ENCODE measurements around the gene CCDC187.
"Not testable (repeated sequence)": the region's sequence is repeated elsewhere in the genome, so short reads cannot be mapped to it uniquely, and the experiment has no call there.

The CCDC187 gene

GRCh38 chr9:136273244-136273865 lies 30.5 kb downstream of the CCDC187 start:
- no peak overlapping the region for H3K4me3 ChIP-seq (replicated peaks; ENCODE audit: low read depth, low read length)
- DNase-seq (ENCODE audit: extremely low read depth, low read depth) = no peak
- TF ChIP-seq CTCF (IDR thresholded peaks at IDR 0.05; ENCODE audit: low read depth, low read length, missing control alignments) = no peak

GRCh38 chr9:136270173-136270705 lies 33.7 kb downstream of the CCDC187 start:
- H3K4me3 ChIP-seq (replicated peaks; ENCODE audit: low read depth, low read length) = no peak overlapping the region
- no peak for TF ChIP-seq CTCF (IDR thresholded peaks at IDR 0.05; ENCODE audit: low read depth, low read length, missing control alignments)
- no peak for DNase-seq (ENCODE audit: extremely low read depth, low read depth)

GRCh38 chr9:136268735-136269134 lies 35.2 kb downstream of the CCDC187 start:
- TF ChIP-seq CTCF (IDR thresholded peaks at IDR 0.05; ENCODE audit: low read depth, low read length, missing control alignments) = no peak
- DNase-seq (ENCODE audit: extremely low read depth, low read depth) = no peak
- H3K4me3 ChIP-seq (replicated peaks; ENCODE audit: low read depth, low read length) = no peak overlapping the region

DNA sequence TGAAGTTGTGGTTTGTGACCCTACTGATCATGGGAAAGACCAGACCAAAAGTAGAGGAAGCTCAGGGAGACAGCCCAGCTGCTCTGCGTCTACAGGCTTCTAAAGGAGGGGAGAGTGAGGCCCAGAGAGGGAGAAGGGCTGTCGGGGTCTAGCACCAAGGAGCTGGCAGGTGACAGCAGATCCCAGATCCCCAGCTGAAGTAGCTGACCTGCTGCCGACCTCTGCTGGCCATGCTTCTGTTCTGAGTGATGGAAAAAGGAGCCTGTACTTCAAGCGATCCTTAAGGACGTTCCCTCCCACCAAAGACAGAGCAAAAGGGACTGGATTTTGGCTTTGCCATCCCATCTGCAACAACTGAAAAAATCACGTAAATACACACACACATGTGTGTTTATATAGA lies 35.6 kb downstream of the CCDC187 start:
- no peak for TF ChIP-seq CTCF (IDR thresholded peaks at IDR 0.05; ENCODE audit: low read depth, low read length, missing control alignments)
- DNase-seq (ENCODE audit: extremely low read depth, low read depth) = no peak
- H3K4me3 ChIP-seq (replicated peaks; ENCODE audit: low read depth, low read length) = no peak overlapping the region

- peak; percentile 61 for DNase-seq (ENCODE audit: extremely low read depth, low read depth)
- H3K4me3 ChIP-seq (replicated peaks; ENCODE audit: low read depth, low read length) = peak overlapping the region; percentile 45
- peak; percentile 20 for TF ChIP-seq CTCF (IDR thresholded peaks at IDR 0.05; ENCODE audit: low read depth, low read length, missing control alignments)
Measured at GRCh38 chr9:136267261-136268111, 36.4 kb downstream of the CCDC187 start.

DNA sequence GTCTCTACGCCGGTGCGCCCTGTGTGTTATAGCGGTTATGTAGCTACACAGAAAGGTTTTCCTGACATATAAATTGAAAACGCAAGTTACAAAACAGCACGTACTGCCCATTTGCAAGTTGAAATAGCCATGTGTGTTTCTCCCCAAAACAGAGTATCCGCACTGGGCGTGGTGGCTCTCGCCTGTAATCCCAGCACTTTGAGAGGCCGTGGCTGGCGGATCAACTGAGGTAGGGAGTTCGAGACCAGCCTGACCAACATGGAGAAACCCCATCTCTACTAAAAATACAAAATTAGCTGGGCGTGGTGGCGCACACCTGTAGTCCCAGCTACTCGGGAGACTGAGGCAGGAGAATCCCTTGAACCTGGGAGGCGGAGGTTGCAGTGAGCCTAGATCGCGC lies 37.3 kb downstream of the CCDC187 start:
- not testable (repeated sequence) for H3K4me3 ChIP-seq (replicated peaks; ENCODE audit: low read depth, low read length); DNase-seq (ENCODE audit: extremely low read depth, low read depth)

Data from HFF-Myc (cell line).